ENCODE measurements around the gene TNNT3.

DNA sequence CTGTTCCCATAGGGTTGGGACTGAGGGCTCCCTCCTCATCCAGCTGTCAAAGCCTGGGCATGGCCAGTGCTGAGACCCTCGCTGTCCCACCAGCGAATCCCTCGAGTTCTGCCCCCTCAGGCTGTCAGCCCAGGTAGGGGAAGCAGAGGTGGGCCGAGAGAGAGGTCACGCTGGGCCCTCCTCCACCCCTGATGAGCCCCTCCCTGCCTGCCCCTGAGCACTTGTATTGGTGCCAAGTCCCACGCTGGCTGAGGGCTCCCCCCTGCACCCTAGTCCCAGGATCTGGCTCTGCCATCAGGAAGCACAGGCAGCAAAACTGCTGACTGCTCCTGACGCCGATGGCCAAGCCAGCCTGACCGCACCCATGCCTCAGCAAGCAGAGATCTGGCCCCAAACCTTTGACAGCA is 31.2 kb upstream of the TNNT3 start:
- TF ChIP-seq CTCF (conservative IDR thresholded peaks at IDR 0.05; ENCODE audit: low read depth, low read length) (no peak), EZH2phosphoT487 (IDR thresholded peaks at IDR 0.05; ENCODE audit: borderline replicate concordance, low read length) (no peak)
